Measurements from ENCODE around the gene POC5.

DNA sequence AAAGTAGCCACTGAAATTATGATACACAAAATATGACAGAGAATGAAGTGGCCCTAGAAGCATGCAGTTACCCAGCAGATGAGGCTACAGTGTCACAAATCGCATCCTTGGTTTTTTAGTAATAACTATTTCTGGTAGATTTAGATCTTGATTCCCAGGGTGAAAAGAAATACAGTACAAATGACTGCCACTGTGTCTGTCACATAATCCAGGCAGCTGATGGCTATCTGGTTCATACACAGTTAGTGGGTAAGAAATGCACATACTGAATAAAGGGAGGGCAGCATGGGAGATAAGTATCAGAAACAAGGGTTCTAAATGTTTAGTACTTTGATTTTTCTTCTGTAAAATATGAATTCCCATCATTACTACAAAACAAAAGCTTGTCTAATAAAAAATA, 41.5 kb downstream of the POC5 start:
- TF ChIP-seq POLR2AphosphoS5 (IDR thresholded peaks at IDR 0.05; ENCODE audit: low read depth) (no peak), GABPA (IDR thresholded peaks at IDR 0.05; ENCODE audit: low read depth) (no peak), SPI1 (IDR thresholded peaks at IDR 0.05; ENCODE audit: borderline replicate concordance, low read depth) (no peak)
- TF ChIP-seq, protein P1, sequence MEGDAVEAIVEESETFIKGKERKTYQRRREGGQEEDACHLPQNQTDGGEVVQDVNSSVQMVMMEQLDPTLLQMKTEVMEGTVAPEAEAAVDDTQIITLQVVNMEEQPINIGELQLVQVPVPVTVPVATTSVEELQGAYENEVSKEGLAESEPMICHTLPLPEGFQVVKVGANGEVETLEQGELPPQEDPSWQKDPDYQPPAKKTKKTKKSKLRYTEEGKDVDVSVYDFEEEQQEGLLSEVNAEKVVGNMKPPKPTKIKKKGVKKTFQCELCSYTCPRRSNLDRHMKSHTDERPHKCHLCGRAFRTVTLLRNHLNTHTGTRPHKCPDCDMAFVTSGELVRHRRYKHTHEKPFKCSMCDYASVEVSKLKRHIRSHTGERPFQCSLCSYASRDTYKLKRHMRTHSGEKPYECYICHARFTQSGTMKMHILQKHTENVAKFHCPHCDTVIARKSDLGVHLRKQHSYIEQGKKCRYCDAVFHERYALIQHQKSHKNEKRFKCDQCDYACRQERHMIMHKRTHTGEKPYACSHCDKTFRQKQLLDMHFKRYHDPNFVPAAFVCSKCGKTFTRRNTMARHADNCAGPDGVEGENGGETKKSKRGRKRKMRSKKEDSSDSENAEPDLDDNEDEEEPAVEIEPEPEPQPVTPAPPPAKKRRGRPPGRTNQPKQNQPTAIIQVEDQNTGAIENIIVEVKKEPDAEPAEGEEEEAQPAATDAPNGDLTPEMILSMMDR (IDR thresholded peaks at IDR 0.05; ENCODE audit: insufficient read depth, low read length), result no peak
- TF ChIP-seq, protein P2, sequence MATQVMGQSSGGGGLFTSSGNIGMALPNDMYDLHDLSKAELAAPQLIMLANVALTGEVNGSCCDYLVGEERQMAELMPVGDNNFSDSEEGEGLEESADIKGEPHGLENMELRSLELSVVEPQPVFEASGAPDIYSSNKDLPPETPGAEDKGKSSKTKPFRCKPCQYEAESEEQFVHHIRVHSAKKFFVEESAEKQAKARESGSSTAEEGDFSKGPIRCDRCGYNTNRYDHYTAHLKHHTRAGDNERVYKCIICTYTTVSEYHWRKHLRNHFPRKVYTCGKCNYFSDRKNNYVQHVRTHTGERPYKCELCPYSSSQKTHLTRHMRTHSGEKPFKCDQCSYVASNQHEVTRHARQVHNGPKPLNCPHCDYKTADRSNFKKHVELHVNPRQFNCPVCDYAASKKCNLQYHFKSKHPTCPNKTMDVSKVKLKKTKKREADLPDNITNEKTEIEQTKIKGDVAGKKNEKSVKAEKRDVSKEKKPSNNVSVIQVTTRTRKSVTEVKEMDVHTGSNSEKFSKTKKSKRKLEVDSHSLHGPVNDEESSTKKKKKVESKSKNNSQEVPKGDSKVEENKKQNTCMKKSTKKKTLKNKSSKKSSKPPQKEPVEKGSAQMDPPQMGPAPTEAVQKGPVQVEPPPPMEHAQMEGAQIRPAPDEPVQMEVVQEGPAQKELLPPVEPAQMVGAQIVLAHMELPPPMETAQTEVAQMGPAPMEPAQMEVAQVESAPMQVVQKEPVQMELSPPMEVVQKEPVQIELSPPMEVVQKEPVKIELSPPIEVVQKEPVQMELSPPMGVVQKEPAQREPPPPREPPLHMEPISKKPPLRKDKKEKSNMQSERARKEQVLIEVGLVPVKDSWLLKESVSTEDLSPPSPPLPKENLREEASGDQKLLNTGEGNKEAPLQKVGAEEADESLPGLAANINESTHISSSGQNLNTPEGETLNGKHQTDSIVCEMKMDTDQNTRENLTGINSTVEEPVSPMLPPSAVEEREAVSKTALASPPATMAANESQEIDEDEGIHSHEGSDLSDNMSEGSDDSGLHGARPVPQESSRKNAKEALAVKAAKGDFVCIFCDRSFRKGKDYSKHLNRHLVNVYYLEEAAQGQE (IDR thresholded peaks at IDR 0.05; ENCODE audit: insufficient replicate concordance, low read depth), result no peak
